Fibroblast of lung (primary cell): ENCODE measurements around the gene PYM1.

Experiments
- EZH2 ChIP-seq: IDR thresholded peaks from 2 replicates; pipeline ENCODE4 v1.5.1; 2012; ENCODE audit warnings: low read length, control low read depth, mild to moderate bottlenecking; ENCODE audit errors: missing control alignments
- TF ChIP-seq, protein P1 (sequence below), 2 donors: IDR thresholded peaks in 1 of 2; conservative IDR thresholded peaks in 1 of 2; 1 replicate in 1 of 2; 2 replicates in 1 of 2; pipeline ENCODE4 v1.5.1; 2011 to 2012; ENCODE audit warnings: low read length in 2 of 2, control low read depth in 1 of 2, inconsistent platforms in 1 of 2, low read depth in 1 of 2, mild to moderate bottlenecking in 1 of 2

DNA sequence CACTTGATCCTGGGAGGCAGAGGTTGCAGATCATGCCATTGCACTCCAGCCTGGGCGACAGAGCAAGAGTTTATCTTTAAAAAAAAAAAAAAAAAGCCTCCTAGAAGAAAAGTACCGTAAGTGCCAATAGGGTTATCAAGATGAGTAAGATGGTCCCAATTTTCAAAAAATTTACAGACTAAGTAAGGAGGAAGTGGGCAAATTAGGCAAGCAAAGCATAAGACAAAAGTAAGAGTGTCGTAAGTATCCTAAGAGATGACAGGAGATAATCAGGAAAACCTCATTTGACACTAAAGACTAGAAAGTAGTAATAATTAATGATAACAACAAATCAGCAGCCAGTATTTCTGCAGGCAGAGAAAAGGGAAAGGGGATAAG, 12.2 kb downstream of the PYM1 start:
- TF ChIP-seq, protein P1, sequence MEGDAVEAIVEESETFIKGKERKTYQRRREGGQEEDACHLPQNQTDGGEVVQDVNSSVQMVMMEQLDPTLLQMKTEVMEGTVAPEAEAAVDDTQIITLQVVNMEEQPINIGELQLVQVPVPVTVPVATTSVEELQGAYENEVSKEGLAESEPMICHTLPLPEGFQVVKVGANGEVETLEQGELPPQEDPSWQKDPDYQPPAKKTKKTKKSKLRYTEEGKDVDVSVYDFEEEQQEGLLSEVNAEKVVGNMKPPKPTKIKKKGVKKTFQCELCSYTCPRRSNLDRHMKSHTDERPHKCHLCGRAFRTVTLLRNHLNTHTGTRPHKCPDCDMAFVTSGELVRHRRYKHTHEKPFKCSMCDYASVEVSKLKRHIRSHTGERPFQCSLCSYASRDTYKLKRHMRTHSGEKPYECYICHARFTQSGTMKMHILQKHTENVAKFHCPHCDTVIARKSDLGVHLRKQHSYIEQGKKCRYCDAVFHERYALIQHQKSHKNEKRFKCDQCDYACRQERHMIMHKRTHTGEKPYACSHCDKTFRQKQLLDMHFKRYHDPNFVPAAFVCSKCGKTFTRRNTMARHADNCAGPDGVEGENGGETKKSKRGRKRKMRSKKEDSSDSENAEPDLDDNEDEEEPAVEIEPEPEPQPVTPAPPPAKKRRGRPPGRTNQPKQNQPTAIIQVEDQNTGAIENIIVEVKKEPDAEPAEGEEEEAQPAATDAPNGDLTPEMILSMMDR (conservative IDR thresholded peaks at IDR 0.05 in 1 of 2, IDR thresholded peaks at IDR 0.05 in 1 of 2; ENCODE audit: low read depth in 1 of 2, low read length in 2 of 2): no peak
- TF ChIP-seq EZH2: no peak
